ENCODE data around the gene CTXND2.
"Not testable (repeated sequence)": the region's sequence is repeated elsewhere in the genome, so short reads cannot be mapped to it uniquely, and the experiment has no call there.

CTXND2 gene

DNA sequence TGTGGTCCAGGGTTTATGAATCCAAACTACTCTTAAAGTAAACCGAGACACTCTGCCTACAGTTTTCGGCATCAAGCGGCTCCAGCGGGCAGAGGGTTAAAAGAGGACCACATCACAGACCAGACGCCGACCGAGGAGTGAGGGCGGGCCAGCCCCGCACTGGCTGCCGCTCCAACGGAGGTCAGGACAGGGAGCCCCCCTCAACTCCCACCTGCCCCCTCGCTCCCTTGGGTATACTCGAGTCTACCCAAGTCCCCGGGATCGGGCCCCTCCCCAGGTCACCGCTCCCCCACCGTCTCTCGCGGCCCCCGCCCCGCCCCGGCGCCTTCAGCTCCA is 10.8 kb upstream of the CTXND2 start:
- DNase-seq (ENCODE audit: extremely low read depth, low read depth), result peak; percentile 14
- TF ChIP-seq CTCF (IDR thresholded peaks at IDR 0.05; ENCODE audit: low read depth, low read length, missing control alignments), result no peak

GRCh38 chr1:150878931-150879330 is 8.0 kb upstream of the CTXND2 start:
- not testable (repeated sequence) for H3K4me3 ChIP-seq (replicated peaks; ENCODE audit: low read depth, low read length); DNase-seq (ENCODE audit: extremely low read depth, low read depth)

More for the DNA sequence above, 10.8 kb upstream of the CTXND2 start:
- peak overlapping the region; percentile 65 for H3K4me3 ChIP-seq (replicated peaks; ENCODE audit: low read depth, low read length)

GRCh38 chr1:150881331-150882070 is 5.4 kb upstream of the CTXND2 start:
- no peak overlapping the region for H3K4me3 ChIP-seq (replicated peaks; ENCODE audit: low read depth, low read length)
- DNase-seq (ENCODE audit: extremely low read depth, low read depth), result peak; percentile 6
- no peak for TF ChIP-seq CTCF (IDR thresholded peaks at IDR 0.05; ENCODE audit: low read depth, low read length, missing control alignments)

- DNase-seq (ENCODE audit: extremely low read depth, low read depth); H3K4me3 ChIP-seq (replicated peaks; ENCODE audit: low read depth, low read length): not testable (repeated sequence)
These were observed 3.8 kb upstream of the CTXND2 start for GRCh38 chr1:150883121-150883520.

DNA sequence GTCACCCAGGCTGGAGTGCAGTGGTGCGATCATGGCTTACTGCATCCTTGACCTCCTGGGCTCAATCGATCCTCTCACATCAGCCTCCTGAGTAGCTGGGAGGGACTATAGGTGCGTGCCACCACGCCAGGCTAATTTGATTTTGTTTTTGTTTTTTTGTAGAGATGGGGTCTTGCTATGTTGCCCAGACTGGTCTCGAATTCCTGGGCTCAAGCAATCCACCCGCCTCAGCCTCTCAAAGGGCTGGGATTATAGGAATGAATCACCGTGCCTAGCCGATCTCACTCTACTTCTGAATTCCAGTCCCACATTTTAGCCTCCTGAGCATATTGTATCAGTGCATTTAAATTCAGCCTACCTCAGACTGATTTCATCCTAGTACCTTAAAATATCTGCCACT is 1.8 kb downstream of the CTXND2 start:
- no peak overlapping the region for H3K4me3 ChIP-seq (replicated peaks; ENCODE audit: low read depth, low read length)
- TF ChIP-seq CTCF (IDR thresholded peaks at IDR 0.05; ENCODE audit: low read depth, low read length, missing control alignments), result no peak

GRCh38 chr1:150890033-150890416 is 3.1 kb downstream of the CTXND2 start:
- TF ChIP-seq CTCF (IDR thresholded peaks at IDR 0.05; ENCODE audit: low read depth, low read length, missing control alignments), result no peak
- no peak overlapping the region for H3K4me3 ChIP-seq (replicated peaks; ENCODE audit: low read depth, low read length)
- DNase-seq (ENCODE audit: extremely low read depth, low read depth), result no peak

More for the DNA sequence above, 1.8 kb downstream of the CTXND2 start:
- no peak for DNase-seq (ENCODE audit: extremely low read depth, low read depth)

GRCh38 chr1:150893336-150893913 is 6.5 kb downstream of the CTXND2 start:
- no peak overlapping the region for H3K4me3 ChIP-seq (replicated peaks; ENCODE audit: low read depth, low read length)
- no peak for TF ChIP-seq CTCF (IDR thresholded peaks at IDR 0.05; ENCODE audit: low read depth, low read length, missing control alignments)
- DNase-seq (ENCODE audit: extremely low read depth, low read depth), result no peak

GRCh38 chr1:150895618-150896017 is 8.7 kb downstream of the CTXND2 start:
- TF ChIP-seq CTCF (IDR thresholded peaks at IDR 0.05; ENCODE audit: low read depth, low read length, missing control alignments), result no peak
- no peak overlapping the region for H3K4me3 ChIP-seq (replicated peaks; ENCODE audit: low read depth, low read length)
- no peak for DNase-seq (ENCODE audit: extremely low read depth, low read depth)

- DNase-seq (ENCODE audit: extremely low read depth, low read depth); H3K4me3 ChIP-seq (replicated peaks; ENCODE audit: low read depth, low read length): not testable (repeated sequence)
These were observed 12.9 kb downstream of the CTXND2 start for GRCh38 chr1:150899795-150900194.

Measured in HFF-Myc (cell line).